Esophagus squamous epithelium (tissue), 4 donors: ENCODE data around the gene UNC5C.

Experiments used
- CTCF ChIP-seq, 6 experiments: fragments of 450-650 bp in 4 of 6; fragments of 200-600 bp in 2 of 6; sonication (generic) in 2 of 6; IDR thresholded peaks; one replicate each; pipeline ENCODE4 v1.5.1; 2016 to 2019; ENCODE audit warnings: antibody characterized with exemption in 6 of 6, mild to moderate bottlenecking in 4 of 6, moderate library complexity in 4 of 6
- POLR2A ChIP-seq, 4 donors: fragments of 450-650 bp; IDR thresholded peaks; one replicate each; pipeline ENCODE4 v1.6.1; 2017; ENCODE audit warnings: antibody characterized with exemption in 4 of 4, mild to moderate bottlenecking in 4 of 4, moderate library complexity in 3 of 4

- TF ChIP-seq CTCF (IDR thresholded peaks at IDR 0.05) (no peak), POLR2A (IDR thresholded peaks at IDR 0.05) (no peak)
These were observed 22.7 kb downstream of the UNC5C start for GRCh38 chr4:95526075-95526474.
